WTC11 (cell line): Measurements from ENCODE around the gene ADAM12.

Experiments used
- ATF2 ChIP-seq: sonication (generic); formaldehyde crosslinking; IDR thresholded peaks from 2 replicates; pipeline ENCODE4 v1.8.1; 2022; ENCODE audit warnings: low read depth, missing genetic modification reagents, borderline replicate concordance
- CBFB ChIP-seq: sonication (generic); formaldehyde crosslinking; IDR thresholded peaks from 2 replicates; pipeline ENCODE4 v1.8.1; 2022; ENCODE audit warnings: mild to moderate bottlenecking, low read depth, missing genetic modification reagents
- CREM ChIP-seq: sonication (generic); formaldehyde crosslinking; IDR thresholded peaks from 2 replicates; pipeline ENCODE4 v1.8.1; 2022; ENCODE audit warnings: mild to moderate bottlenecking, missing genetic modification reagents, moderate library complexity
- CTCF ChIP-seq: fragments of 200-600 bp; IDR thresholded peaks from 2 replicates; pipeline ENCODE4 v1.8.0; 2022; ENCODE audit warnings: antibody characterized with exemption
- IRF2 ChIP-seq: sonication (generic); formaldehyde crosslinking; IDR thresholded peaks from 2 replicates; pipeline ENCODE4 v1.8.0; 2022; ENCODE audit warnings: low read depth, missing genetic modification reagents, borderline replicate concordance
- NFATC4 ChIP-seq: fragments of 250-450 bp; sonication (Bioruptor Pico); IDR thresholded peaks from 2 replicates; pipeline ENCODE4 v1.9.0; 2021; ENCODE audit warnings: mild to moderate bottlenecking
- NR3C1 ChIP-seq: sonication (generic); formaldehyde crosslinking; conservative IDR thresholded peaks from 2 replicates; pipeline ENCODE4 v1.8.1; 2023; ENCODE audit warnings: low read depth, mild to moderate bottlenecking, missing genetic modification reagents
- TEAD1 ChIP-seq: sonication (generic); formaldehyde crosslinking; IDR thresholded peaks from 2 replicates; pipeline ENCODE4 v1.8.0; 2022; ENCODE audit warnings: mild to moderate bottlenecking, missing genetic modification reagents
- TF ChIP-seq, protein P1 (sequence below): sonication (generic); formaldehyde crosslinking; IDR thresholded peaks from 2 replicates; pipeline ENCODE4 v1.8.0; 2022; ENCODE audit warnings: mild to moderate bottlenecking, missing genetic modification reagents
- TF ChIP-seq, protein P2 (sequence below): fragments of 250-450 bp; sonication (Bioruptor Pico); IDR thresholded peaks from 2 replicates; pipeline ENCODE4 v2.1.2; 2022; ENCODE audit warnings: mild to moderate bottlenecking, moderate library complexity

- TF ChIP-seq CTCF: no peak
- TF ChIP-seq, protein P1, sequence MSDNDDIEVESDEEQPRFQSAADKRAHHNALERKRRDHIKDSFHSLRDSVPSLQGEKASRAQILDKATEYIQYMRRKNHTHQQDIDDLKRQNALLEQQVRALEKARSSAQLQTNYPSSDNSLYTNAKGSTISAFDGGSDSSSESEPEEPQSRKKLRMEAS (CRISPR knock-in tag): no peak
- no peak for TF ChIP-seq ATF2
- no peak for TF ChIP-seq CREM (CRISPR knock-in tag)
- TF ChIP-seq TEAD1 (CRISPR knock-in tag): no peak
- TF ChIP-seq, protein P2, sequence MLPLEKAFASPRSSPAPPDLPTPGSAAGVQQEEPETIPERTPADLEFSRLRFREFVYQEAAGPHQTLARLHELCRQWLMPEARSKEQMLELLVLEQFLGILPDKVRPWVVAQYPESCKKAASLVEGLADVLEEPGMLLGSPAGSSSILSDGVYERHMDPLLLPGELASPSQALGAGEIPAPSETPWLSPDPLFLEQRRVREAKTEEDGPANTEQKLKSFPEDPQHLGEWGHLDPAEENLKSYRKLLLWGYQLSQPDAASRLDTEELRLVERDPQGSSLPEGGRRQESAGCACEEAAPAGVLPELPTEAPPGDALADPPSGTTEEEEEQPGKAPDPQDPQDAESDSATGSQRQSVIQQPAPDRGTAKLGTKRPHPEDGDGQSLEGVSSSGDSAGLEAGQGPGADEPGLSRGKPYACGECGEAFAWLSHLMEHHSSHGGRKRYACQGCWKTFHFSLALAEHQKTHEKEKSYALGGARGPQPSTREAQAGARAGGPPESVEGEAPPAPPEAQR (CRISPR knock-in tag): no peak
- no peak for TF ChIP-seq NR3C1 (CRISPR knock-in tag)
- TF ChIP-seq IRF2 (CRISPR knock-in tag): no peak
- TF ChIP-seq NFATC4 (CRISPR knock-in tag): no peak
- no peak for TF ChIP-seq CBFB (CRISPR knock-in tag)
Measured at GRCh38 chr10:126226988-126227761, 161.1 kb downstream of the ADAM12 start.
